Measurements from ENCODE around the gene PPM1E.

- TF ChIP-seq CTCF (conservative IDR thresholded peaks at IDR 0.05; ENCODE audit: low read length) (no peak), EZH2phosphoT487 (IDR thresholded peaks at IDR 0.05; ENCODE audit: borderline replicate concordance) (no peak)
These were observed 50.4 kb downstream of the PPM1E start for GRCh38 chr17:58806046-58806445.

Measured in Loucy (cell line).